Mucosa of gallbladder (tissue), 1 donor: Measurements from ENCODE around the gene FETUB. TPM values are rescaled to one million over a fixed set of nuclear protein-coding genes. Genes with fewer than 3 reads are reported as not detected.

Source experiments
- DNase-seq: peaks from one replicate; pipeline ENCODE4 v3.0.0-alpha.2; 2020; ENCODE audit warnings: low spot score
- total RNA-seq: library from RNA; stranded (reverse); gene quantifications from one replicate; pipeline ENCODE4 v1.2.1, GENCODE V29; 2021
- donor health status: DM: no; HTN: no; CAD: no.

Gene FETUB, protein sequence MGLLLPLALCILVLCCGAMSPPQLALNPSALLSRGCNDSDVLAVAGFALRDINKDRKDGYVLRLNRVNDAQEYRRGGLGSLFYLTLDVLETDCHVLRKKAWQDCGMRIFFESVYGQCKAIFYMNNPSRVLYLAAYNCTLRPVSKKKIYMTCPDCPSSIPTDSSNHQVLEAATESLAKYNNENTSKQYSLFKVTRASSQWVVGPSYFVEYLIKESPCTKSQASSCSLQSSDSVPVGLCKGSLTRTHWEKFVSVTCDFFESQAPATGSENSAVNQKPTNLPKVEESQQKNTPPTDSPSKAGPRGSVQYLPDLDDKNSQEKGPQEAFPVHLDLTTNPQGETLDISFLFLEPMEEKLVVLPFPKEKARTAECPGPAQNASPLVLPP
- not detected for total RNA-seq

DNA sequence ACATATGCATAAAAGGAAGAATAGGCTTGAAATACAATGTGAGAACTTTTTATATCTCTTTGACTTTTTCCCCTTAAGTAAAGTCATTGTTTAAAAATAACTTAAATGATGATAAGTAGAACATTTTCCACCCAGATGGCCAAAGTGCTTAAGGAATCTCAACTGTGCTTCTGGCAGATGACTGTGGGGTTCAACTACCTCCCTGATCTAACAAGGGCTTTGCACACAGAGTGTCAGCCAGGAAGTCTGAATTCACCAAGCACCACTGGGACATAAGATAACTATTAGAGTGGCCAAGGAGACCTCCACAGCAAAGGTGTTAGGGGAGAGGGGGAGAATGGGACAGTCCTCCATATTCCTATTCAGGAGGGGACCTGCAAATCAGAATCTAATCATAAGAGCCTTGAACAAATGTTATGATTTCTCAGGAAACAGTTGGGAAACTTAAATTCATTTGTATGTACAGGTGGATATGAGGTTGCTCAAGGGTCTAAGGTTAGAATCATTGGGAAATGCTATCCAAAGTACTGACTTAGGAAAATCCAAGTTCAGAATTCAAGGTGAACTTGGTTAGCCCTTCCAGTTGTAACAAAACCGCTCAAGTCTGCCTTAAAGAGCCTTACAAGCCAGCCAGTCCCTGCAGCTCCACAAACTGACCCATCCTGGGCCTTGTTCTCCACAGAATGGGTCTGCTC lies at the start of gene FETUB:
Gene FETUB (plus strand): TSS at position 622 of the 695 bp plus-strand sequence. CDS start 62 bp downstream, at position 684.
- no peak for DNase-seq

DNA sequence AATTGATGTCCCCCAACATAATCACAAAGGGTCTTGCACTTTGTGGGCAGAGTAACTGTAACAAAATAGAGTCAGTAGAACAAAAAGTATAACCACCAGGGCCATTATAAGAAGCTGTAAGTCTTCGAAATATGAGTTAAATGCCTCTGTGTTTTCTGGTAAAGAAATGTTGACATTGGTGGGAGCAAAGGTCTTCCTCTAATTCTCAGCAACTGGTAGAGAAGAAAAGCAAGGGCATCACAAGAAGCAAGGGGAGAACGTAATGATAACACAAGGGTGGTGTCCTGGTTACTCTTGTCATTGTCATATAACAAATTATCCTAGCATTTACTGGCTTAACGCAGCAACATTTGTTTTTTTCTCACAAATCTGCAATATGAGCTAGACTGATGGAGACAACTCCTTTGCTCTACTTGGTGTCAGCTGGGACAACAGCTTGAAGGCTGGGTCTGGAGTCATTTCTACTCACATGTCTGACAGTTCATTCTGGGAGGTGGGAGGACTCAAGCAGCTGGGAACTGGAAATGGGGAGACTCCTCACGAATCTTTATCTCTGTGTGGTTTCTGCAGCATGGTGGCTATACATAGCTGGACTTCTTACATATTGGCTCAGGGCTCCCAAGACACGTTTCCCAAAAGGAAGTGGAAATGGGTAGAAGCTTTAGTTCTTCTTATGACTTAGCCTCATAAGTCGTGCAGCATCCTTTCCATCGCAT lies 49.5 kb upstream of the FETUB start:
- DNase-seq = no peak

DNA sequence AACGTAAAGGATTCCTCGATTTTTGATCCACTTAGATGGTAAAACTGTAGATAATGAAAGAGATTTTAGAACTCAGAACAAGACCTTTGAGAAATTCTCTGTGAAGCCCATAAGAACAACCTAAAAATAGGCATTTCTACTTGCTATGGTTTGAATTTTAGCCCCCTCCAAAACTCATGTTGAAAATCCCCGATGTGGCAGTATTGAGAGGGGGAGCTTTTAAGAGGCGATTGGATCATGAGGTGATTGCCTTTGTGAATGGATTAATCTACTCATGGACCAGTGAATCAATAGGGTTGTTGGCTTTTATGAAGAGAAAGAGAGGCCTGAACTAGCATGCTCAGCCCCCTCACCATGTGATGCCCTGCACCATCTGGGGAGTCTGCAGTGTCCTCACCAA lies 47.5 kb upstream of the FETUB start:
- no peak for DNase-seq

DNA sequence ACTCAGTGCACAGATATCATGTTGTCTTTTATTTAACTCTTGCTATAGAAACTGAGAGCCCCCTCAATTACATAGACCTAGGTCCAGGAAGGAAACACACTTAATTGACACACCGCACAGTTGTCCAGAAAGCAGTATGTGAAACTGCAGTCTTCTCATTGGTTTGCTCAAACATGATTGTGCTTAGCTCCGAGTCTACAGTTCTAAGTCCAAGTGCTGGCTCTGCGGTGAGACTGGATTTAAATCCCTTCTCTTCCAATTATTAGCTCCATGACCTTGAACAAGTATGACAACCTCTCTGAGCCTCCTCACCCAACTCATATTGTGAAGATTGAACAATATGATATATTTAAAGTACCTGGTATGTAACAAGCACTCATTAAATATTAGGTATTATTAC lies 46.3 kb upstream of the FETUB start:
- DNase-seq = no peak

DNA sequence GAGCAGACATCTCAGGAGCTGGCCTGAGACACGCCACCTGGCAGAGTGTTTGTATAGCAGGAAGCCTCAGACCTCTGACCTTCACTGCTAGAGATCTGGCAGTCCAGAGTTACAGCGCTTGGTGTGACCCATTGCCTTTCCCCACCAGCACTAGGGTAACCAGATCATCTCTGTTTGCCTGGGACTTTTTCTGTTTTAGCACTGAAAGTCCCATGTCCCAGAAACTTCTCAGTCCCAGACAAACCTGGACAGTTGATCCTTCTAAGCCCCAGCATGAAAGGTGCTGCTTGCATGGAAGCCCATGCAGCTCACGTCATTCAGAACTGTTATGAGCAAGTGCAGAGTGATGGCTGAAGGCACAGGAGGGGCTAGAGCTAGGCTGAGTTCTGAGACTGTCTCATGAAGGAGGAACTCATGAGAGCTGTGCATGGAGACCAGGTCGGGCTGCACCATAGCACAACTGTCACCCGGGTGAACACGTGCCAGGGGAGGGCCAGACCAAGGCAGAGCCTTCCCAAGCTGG lies 45.5 kb upstream of the FETUB start:
- DNase-seq = no peak

DNA sequence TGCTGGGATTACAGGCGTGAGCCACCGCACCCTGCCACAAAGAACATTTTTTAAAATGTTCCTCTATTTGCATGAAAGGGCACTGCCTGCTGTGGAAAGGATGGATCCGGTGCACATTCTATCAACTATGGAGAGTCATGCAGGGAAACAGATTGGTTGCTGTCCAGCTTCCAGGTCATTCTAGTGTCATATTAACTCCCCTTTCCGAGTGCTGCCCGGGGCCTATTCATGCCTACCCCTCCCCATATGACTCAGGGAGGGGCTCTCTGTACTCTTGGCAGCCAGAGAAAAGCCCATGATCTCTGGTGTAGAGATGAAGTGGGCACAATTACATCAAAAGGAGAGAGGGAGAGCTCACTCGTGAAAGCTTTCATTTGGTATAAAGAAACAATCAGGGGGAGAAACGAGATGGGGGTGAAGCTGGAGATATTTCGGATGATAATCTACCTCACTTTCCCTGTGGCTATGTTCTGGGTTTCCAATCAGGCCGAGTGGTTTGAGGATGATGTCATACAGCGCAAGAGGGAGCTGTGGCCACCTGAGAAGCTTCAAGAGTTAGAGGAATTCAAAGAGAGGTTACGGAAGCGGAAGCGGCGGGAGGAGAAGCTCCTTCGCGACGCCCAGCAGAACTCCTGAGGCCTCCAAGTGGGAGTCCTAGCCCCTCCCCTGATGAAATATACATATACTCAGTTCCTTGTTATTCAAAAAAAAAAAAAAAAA lies 43.5 kb upstream of the FETUB start:
- no peak for DNase-seq

DNA sequence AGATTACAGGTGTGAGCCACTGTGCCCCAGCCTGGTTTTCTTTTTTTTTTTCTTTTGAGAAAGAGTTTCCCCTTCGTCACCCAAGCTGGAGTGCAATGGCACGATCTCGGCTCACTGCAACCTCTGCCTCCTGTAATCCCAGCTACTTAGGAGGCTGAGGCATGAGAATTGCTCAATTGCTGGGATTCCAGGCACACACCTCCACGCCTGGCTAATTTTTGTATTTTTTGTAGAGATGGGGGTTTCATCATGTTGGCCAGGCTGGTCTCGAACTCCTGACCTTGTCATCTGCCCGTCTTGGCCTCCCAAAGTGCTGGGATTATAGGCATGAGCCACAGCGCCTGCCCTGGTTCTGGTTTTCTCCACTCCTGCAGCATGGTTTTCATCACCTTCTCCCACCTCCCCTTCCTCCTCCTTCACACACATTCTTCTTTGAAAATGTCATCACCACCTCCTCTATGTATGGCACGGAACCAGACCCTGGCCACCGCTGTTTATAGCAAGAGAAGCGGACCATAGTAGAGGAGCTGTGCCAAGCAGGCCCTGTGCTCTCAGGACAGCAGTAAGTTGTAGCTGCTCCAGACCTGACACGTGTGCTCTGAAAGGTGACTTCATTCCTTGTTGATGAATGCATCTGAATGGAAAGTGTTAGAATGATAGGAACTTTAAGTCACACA lies 42.0 kb upstream of the FETUB start:
- DNase-seq = no peak

DNA sequence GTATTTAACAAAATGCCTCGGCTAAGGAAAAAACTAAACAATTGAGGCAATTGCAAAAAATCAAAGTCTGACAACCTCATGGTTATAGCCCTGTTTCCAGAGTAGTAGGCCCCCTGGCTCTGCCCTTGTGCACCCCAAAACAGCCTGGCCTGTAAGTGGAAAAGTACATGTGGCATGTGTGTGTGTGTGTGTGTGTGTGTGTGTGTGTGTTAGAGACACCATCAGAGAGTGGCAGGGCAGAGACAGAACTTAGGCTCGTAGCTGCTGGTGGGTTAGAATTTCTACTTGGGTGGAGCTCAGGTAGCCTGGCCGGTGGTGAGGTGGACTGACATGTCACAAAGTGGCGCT lies 41.4 kb upstream of the FETUB start:
- DNase-seq = no peak

DNA sequence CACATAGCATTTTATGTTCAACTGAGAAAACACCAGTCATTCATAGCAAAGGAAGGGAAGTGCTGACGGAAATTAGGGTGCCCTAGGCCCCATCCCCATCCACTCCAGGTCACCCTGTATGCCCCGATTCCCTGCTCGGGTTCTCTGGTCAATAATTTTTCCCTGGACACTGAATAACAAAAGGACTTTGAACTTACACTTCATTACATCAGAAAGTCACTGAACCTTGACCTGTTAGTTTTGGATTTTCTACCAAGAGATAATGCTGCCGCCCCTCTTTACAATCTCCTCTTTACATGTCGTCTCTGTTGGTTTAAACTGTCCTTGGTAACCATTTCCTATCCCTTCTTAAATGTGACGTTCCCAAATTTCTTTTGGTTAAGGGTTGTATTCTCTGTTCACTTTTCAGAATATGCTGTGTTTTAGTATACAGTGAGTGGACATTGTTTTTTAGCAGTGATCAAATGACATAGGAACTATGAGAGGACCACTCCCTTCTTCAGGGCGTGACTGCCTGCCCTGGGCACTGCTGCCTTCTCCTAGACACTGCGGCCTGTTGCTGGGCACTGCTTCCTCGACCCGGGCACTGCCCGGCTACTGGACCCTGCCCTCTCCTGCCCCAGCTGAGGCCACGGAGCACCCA lies 40.9 kb upstream of the FETUB start:
- no peak for DNase-seq

DNA sequence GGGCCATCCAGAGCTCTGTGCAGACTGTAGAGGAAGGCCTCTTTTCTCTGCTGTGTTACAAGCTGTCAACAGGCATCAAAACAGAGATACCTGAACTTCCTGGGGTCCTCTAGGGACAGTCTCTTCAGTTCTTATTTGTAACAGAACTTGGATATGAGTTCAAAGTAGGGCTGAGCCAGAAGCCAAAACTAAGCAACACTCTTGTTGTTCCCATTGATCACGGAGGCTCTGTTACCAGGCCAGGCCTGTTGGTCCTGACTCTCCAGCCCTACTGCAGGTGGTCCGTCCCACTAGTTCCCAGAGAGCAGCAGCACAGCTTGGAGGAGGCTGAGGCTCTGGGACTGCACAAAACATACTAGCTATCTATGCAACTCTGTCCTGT lies 40.4 kb upstream of the FETUB start:
- DNase-seq = no peak

DNA sequence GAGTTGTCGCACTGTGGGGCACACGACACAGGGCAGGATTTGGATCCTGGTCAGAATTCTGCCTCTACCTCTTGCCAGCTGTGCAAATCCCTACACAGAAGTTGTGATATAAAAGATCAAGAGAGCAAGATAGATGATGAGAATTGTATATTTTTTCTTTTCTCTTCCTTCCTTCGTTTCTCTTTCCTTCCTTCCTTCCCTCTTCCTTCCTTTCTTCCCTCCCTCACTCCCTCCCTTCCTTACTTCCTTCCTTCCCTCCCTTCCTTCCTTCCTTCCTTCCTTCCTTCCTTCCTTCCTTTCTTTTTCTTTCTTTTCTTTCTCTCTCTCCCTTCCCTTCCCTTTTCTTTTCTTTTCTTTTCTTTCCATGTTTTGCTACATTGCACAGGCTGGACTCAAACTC lies 39.3 kb upstream of the FETUB start:
- DNase-seq = no peak

DNA sequence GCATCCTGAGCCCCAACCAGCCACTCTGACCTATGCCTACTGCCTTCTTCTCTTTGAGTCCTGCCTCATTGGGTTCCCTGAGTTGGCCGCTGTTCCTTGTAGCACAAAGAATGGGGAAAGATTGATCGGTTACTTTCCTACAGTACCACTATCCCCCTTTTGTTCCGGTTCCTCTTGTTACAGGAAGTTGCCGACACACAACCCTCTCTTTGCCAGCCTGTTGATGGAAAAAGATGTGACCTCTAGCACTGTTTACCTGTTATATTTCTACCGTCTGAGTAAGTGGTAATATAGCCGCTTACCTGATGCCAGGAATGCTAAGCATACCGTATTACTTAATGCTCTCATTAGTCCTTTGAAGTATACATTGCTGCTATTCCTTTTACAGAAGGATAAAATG lies 37.0 kb upstream of the FETUB start:
- DNase-seq = no peak

DNA sequence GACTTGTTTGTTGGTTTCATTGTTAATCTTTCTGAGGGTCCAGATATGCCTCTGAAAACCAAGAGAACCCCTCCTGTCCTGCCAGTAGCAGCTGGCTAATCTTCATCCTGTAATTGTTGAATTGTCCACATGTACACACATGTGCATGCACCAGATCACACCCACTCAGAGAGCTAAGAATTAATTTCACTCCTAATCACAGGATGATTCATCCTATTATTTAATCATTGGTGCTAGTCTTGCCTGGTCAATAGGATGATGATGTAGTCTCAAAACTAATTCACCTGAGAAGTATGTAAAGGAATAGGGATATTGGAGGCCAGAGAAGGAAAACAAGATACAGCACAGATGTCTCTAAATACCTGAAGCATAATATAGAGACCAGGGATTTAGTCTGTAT lies 35.1 kb upstream of the FETUB start:
- DNase-seq = no peak

DNA sequence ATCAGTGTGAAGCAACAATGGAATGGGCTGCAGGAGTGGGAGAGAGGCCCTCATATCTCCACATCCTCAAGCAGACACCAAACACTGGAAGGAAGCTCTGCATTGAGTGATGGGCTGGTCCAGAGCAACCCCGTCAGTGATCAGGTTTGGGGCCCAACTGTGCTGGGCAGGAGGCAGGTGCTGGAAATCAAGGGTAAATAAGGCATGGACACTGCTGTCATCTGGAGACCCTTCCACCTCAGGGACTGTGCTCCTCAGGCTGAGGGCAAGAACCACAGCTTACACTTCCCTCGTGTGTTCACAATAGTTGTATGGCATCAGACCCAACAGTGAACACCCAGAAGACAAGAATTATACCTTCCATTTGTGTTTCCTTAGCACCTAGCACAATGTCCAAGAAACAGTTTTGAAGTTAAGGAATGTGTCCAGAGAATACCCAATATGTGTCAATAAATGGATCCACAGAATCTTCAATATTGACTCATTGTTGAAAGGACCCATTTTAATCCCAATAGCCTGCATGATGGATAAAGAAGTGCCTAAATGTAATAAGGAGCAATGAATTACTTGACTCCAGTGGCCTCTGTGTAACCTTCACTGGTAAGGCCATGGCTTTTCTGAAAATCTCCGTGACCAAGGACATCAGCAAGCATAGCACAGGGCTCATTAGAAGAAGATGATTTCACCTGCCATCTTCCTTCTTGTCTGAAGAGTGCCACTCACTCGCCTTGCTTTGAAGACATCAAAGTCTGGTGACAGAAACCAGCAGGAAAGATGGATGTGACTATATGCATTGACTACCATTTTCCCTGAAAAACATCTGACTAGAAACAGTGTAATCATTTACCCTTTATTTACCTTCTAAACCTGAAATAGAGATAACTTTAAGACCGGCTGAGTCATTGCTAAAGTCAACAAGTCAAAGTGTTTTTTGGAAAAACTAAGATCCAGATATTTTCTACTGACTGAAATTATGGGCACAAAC lies 34.3 kb upstream of the FETUB start:
- no peak for DNase-seq

DNA sequence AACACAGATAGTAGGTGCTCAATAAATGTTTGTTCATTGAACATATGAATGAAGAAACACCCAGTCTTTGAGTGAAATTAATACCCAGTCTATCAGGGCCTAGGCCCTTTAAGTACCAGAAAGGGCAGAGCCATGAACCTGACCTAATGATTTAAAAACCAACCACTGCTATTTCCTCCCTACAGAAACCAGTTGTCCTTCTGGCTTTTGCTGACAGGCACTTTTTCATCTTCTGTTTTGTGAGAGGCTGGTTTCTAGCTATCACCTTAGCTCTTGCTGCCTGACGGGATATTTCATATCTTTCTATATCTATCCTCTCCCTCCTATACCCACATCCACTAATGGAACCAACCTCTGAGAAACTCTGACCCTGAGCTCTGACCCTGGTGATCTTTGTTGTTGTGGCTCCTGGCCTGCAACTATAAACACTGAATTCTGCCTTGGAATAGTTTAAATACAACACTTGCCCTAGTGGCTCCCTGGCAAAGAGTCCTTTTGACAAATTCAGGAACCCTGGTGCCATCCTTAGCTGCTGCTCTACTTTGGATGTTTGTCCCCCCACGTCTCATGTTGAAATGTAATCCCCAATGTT lies 31.5 kb upstream of the FETUB start:
- no peak for DNase-seq

DNA sequence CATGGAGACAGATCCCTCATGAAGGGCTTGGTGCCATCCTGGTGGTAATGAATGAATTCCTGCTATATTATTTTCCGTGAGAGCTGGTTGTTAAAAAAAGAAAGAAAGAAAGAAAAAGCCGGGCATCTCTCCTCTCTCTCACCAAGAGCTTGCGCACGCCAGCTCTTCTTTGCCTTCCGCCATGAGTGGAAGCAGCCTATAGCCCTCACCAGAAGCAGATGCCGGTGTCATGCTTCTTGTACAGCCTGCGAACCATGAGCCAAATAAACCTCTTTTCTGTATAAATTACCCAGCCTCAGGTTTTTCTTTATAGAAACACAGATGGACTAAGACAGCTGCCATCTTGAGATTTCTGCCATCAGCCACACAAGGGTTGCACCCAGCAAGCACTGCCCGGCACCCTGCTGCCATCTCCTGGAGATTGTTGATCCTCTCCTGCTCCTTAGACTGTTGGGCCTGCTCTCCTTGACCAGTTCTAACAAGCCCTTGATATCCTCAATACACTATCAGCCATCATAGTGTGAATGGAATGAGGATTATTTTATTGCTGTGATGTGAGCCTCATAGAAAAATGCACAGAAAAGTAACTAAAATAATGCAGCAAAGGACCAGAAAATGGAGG lies 30.8 kb upstream of the FETUB start:
- DNase-seq = peak; percentile 56

DNA sequence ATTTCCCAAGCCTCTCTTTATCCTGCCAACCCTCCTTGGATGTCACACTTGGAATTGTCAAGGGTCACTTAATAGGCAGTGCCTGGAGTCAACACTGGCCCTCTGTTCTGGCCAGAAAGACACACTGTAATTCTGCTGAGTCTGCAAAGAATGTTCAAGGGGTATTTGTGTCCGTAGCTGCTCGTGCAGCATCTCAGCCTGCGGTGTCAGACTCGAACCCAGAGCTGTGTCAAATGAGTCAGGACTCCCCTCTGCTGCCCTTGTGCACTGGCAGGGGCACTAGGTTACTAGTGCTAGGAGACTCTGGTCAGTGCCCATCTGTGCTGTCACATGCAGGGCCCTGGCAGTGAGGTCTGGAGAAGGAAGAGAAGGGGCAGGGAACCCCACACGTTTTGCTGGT lies 28.1 kb upstream of the FETUB start:
- no peak for DNase-seq

DNA sequence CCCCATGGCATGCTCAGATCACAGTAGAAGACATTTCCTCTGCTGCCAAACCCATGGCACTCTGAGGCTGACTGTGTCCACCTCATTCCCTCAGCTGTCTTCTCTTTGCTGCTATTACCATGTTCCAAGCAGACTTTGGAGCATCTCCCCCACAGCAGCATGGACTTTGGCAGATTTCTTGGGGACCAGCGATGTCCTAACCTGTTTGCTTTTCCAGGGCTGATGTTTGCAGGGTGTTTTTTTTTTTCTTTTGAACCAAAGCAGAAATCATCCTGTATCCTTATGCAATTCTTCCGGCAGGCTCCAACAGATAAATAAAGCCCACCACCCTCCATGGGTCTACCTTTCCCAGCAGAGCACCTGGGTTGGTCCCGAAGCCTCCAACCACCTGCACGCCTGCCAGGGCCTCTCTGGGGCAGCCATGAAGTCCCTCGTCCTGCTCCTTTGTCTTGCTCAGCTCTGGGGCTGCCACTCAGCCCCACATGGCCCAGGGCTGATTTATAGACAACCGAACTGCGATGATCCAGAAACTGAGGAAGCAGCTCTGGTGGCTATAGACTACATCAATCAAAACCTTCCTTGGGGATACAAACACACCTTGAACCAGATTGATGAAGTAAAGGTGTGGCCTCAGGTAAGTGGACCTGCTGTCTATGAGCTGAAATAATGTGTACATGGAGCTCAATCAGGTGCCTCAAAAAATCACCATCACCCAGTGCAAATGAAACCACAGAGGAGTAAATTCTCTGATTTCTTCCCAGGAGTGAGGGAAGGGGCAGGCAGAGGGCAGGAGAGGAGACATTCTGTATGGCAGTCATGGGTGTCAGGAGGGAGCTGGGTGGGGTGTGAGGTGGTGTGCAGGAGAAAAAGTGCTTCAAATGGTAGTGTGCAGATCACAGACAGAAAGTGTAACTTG lies 27.2 kb upstream of the FETUB start, which contains the start of gene AHSG:
Gene AHSG (plus strand): TSS at position 340 of the 916 bp plus-strand sequence. CDS start 82 bp downstream, at position 422.
- DNase-seq = no peak
